ENCODE results near the gene PKD1.
"Not testable (repeated sequence)": the region's sequence is repeated elsewhere in the genome, so short reads cannot be mapped to it uniquely, and the experiment has no call there.

PKD1 gene

GRCh38 chr16:2135770-2136490, at the start of gene PKD1:
TSS of gene PKD1 (minus strand) at chr16:2135898. CDS start at chr16:2135689, 209 bp downstream.
- not testable (repeated sequence) for H3K36me3 ChIP-seq (ENCODE audit: control insufficient read depth in 2 of 2, insufficient read depth in 2 of 2, low read length in 2 of 2); H3K4me1 ChIP-seq (ENCODE audit: control insufficient read depth, insufficient read depth, low read length); H3K27me3 ChIP-seq (ENCODE audit: control insufficient read depth in 1 of 2, insufficient read depth in 2 of 2, low read length in 2 of 2); H3K9me3 ChIP-seq (ENCODE audit: control insufficient read depth in 2 of 2, low read length in 2 of 2)
- Histone ChIP-seq H3K9ac (ENCODE audit: low read length in 2 of 2) (peak within 1 kb of the TSS in 1 of 2 donors; percentile 45), H3K27ac (ENCODE audit: low read length) (peak within 1 kb of the TSS; percentile 46), H3K4me3 (ENCODE audit: low read length in 2 of 2) (peak within 1 kb of the TSS; percentile 31 to 67)

DNA sequence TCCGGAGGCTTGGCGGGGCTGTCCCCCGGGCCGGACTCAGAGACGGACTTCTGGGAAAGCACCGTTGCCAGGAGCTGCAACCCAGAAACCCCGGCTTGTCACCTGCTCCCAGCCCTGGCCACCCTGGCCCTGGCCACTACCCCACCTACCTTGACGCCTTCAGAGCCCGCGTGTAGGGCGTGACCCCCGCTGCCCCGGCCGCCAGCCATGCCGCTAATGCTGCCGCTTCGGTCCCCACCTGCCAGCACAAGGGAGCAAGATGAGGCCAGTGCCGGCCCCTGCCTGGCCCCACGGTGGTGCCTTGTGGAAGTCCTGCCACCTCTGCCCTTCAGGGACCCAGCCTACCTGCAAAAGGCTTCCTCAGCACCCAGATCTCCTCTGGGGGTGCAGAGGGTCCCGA, 49.3 kb upstream of the PKD1 start:
- no peak overlapping the region for H3K4me3 ChIP-seq (ENCODE audit: low read length in 2 of 2)
- H3K36me3 ChIP-seq (ENCODE audit: control insufficient read depth in 2 of 2, insufficient read depth in 2 of 2, low read length in 2 of 2): no peaks in the 10 kb centered on the region
- no peaks in the 10 kb centered on the region for H3K9me3 ChIP-seq (ENCODE audit: control insufficient read depth in 2 of 2, low read length in 2 of 2)
- H3K4me1 ChIP-seq (ENCODE audit: control insufficient read depth, insufficient read depth, low read length): no peaks in the 10 kb centered on the region
- H3K27ac ChIP-seq (ENCODE audit: low read length): no peak overlapping the region
- no peak overlapping the region for H3K9ac ChIP-seq (ENCODE audit: low read length in 2 of 2)
- no peaks in the 10 kb centered on the region for H3K27me3 ChIP-seq (ENCODE audit: control insufficient read depth in 1 of 2, insufficient read depth in 2 of 2, low read length in 2 of 2)

- H3K4me1 ChIP-seq (ENCODE audit: control insufficient read depth, insufficient read depth, low read length): no peaks in the 10 kb centered on the region
- peaks cover 0 to under 1% of the 10 kb centered on the region in 2 donors for H3K27me3 ChIP-seq (ENCODE audit: control insufficient read depth in 1 of 2, insufficient read depth in 2 of 2, low read length in 2 of 2)
- no peak overlapping the region for H3K9ac ChIP-seq (ENCODE audit: low read length in 2 of 2)
- H3K4me3 ChIP-seq (ENCODE audit: low read length in 2 of 2): no peak overlapping the region
- no peaks in the 10 kb centered on the region for H3K36me3 ChIP-seq (ENCODE audit: control insufficient read depth in 2 of 2, insufficient read depth in 2 of 2, low read length in 2 of 2)
- no peaks in the 10 kb centered on the region for H3K9me3 ChIP-seq (ENCODE audit: control insufficient read depth in 2 of 2, low read length in 2 of 2)
- no peak overlapping the region for H3K27ac ChIP-seq (ENCODE audit: low read length)
Measured at GRCh38 chr16:2184346-2184745, 48.6 kb upstream of the PKD1 start.

GRCh38 chr16:2183671-2184070, 48.0 kb upstream of the PKD1 start:
- no peaks in the 10 kb centered on the region for H3K4me1 ChIP-seq (ENCODE audit: control insufficient read depth, insufficient read depth, low read length)
- no peak overlapping the region for H3K4me3 ChIP-seq (ENCODE audit: low read length in 2 of 2)
- H3K27ac ChIP-seq (ENCODE audit: low read length): no peak overlapping the region
- peaks cover 0 to 3% of the 10 kb centered on the region in 2 donors for H3K27me3 ChIP-seq (ENCODE audit: control insufficient read depth in 1 of 2, insufficient read depth in 2 of 2, low read length in 2 of 2)
- no peaks in the 10 kb centered on the region for H3K36me3 ChIP-seq (ENCODE audit: control insufficient read depth in 2 of 2, insufficient read depth in 2 of 2, low read length in 2 of 2)
- no peak overlapping the region for H3K9ac ChIP-seq (ENCODE audit: low read length in 2 of 2)
- no peaks in the 10 kb centered on the region for H3K9me3 ChIP-seq (ENCODE audit: control insufficient read depth in 2 of 2, low read length in 2 of 2)

GRCh38 chr16:2181952-2182351, 46.3 kb upstream of the PKD1 start:
- Histone ChIP-seq H3K9ac (ENCODE audit: low read length in 2 of 2) (no peak overlapping the region), H3K36me3 (ENCODE audit: control insufficient read depth in 2 of 2, insufficient read depth in 2 of 2, low read length in 2 of 2) (peaks cover 0 to 3% of the 10 kb centered on the region in 2 donors), H3K27ac (ENCODE audit: low read length) (no peak overlapping the region), H3K4me3 (ENCODE audit: low read length in 2 of 2) (no peak overlapping the region), H3K4me1 (ENCODE audit: control insufficient read depth, insufficient read depth, low read length) (no peaks in the 10 kb centered on the region), H3K27me3 (ENCODE audit: control insufficient read depth in 1 of 2, insufficient read depth in 2 of 2, low read length in 2 of 2) (peaks cover 0 to 7% of the 10 kb centered on the region in 2 donors), H3K9me3 (ENCODE audit: control insufficient read depth in 2 of 2, low read length in 2 of 2) (no peaks in the 10 kb centered on the region)

DNA sequence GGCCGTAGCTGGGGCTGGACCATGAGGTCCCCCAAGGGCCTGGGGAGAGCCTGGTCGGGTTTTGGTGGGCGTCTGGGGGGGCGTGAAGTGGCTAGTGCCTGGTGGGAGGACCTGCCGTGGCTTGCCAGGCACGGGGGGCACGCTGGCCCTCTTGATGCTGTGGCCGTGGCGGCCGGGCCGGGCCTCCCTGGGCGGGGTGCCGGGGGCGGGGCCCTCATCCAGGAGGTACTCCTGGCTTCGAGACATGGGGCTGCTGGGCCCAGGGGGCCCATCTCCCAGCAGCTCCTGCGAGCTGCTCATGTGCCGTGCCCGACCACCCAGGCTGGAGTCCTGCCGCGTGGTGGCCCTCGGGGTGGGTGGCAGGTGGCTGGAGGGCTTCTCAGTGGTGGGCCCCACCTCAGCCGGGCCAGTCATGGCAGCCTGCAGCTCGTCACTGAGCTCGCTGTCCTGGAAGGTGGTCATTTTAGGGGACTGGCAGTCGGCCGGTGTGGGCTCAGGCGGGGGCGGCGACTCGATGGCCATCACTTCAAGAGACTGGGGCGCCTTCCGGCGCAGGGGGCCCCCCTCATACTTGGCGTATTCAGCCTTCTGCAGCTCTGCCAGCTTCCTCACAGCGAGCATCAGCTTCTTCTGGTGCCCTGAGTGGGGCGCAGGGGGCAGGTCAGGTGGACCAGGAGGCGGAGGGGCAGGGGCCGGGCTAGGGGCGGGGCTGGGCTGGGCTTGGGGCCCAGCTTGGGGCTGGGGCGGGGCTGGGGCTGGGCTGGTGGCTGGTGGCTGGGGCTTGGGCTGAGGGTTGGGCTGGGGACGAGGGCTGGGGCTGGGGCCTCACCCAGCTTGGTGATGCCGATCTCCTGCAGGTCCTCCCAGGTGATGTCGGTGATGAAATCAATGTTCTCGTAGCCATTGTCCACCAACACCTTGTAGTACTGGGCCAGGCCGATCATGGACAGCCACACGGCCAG, 45.5 kb upstream of the PKD1 start:
- Histone ChIP-seq H3K4me3 (ENCODE audit: low read length in 2 of 2) (no peak overlapping the region), H3K36me3 (ENCODE audit: control insufficient read depth in 2 of 2, insufficient read depth in 2 of 2, low read length in 2 of 2) (peaks cover 0 to 5% of the 10 kb centered on the region in 2 donors), H3K27ac (ENCODE audit: low read length) (no peak overlapping the region), H3K9me3 (ENCODE audit: control insufficient read depth in 2 of 2, low read length in 2 of 2) (no peaks in the 10 kb centered on the region), H3K27me3 (ENCODE audit: control insufficient read depth in 1 of 2, insufficient read depth in 2 of 2, low read length in 2 of 2) (peaks cover 0 to 7% of the 10 kb centered on the region in 2 donors), H3K4me1 (ENCODE audit: control insufficient read depth, insufficient read depth, low read length) (no peaks in the 10 kb centered on the region), H3K9ac (ENCODE audit: low read length in 2 of 2) (no peak overlapping the region)

DNA sequence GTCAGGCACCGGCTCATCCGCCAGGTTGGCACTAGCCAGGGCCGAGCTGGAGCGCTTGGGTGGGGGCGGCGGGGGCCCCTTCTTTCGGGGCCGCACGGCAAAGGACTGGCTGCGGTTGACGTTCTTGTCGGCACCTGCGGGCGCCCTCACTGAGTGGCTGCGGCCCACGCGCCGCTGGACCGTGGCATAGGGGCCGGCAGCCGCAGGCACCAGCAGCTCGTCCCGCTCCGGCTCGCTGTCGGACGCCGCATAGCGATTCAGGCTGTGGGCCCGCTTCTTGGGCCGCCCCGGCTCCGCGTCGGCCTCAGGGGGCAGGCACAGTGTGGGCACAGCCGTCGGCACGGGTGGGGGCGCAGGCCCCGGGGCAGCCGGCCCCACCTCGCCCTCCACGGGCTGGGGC, 44.8 kb upstream of the PKD1 start:
- no peak overlapping the region for H3K9ac ChIP-seq (ENCODE audit: low read length in 2 of 2)
- peaks cover 0 to 7% of the 10 kb centered on the region in 2 donors for H3K27me3 ChIP-seq (ENCODE audit: control insufficient read depth in 1 of 2, insufficient read depth in 2 of 2, low read length in 2 of 2)
- H3K36me3 ChIP-seq (ENCODE audit: control insufficient read depth in 2 of 2, insufficient read depth in 2 of 2, low read length in 2 of 2): peaks cover 6 to 12% of the 10 kb centered on the region in 2 donors
- no peaks in the 10 kb centered on the region for H3K9me3 ChIP-seq (ENCODE audit: control insufficient read depth in 2 of 2, low read length in 2 of 2)
- H3K4me1 ChIP-seq (ENCODE audit: control insufficient read depth, insufficient read depth, low read length): no peaks in the 10 kb centered on the region
- no peak overlapping the region for H3K27ac ChIP-seq (ENCODE audit: low read length)
- no peak overlapping the region for H3K4me3 ChIP-seq (ENCODE audit: low read length in 2 of 2)

DNA sequence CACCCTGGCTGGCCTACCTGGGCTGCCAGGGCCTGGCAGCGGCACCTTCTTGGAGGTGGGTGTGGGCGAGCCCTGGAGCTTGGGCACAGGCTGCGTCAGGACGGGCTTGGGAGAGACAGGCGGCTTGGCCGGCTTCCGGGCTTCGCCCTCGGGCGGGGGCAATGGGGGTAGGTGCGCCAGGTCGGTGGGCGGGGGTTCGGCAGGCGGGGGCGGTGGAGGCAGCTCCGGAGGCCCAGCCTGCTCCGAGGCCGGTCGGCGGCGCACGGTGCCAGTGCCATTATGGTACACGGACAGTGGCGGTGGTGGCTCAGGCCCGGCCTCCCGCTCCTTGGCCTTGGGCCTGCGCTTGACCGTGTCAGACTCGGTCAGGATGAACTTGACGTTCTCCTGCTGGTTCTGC, 43.9 kb upstream of the PKD1 start:
- H3K27me3 ChIP-seq (ENCODE audit: control insufficient read depth in 1 of 2, insufficient read depth in 2 of 2, low read length in 2 of 2): peaks cover 0 to 7% of the 10 kb centered on the region in 2 donors
- H3K4me3 ChIP-seq (ENCODE audit: low read length in 2 of 2): no peak overlapping the region
- no peaks in the 10 kb centered on the region for H3K4me1 ChIP-seq (ENCODE audit: control insufficient read depth, insufficient read depth, low read length)
- H3K9ac ChIP-seq (ENCODE audit: low read length in 2 of 2): no peak overlapping the region
- peaks cover 14 to 20% of the 10 kb centered on the region in 2 donors for H3K36me3 ChIP-seq (ENCODE audit: control insufficient read depth in 2 of 2, insufficient read depth in 2 of 2, low read length in 2 of 2)
- no peak overlapping the region for H3K27ac ChIP-seq (ENCODE audit: low read length)
- no peaks in the 10 kb centered on the region for H3K9me3 ChIP-seq (ENCODE audit: control insufficient read depth in 2 of 2, low read length in 2 of 2)

DNA sequence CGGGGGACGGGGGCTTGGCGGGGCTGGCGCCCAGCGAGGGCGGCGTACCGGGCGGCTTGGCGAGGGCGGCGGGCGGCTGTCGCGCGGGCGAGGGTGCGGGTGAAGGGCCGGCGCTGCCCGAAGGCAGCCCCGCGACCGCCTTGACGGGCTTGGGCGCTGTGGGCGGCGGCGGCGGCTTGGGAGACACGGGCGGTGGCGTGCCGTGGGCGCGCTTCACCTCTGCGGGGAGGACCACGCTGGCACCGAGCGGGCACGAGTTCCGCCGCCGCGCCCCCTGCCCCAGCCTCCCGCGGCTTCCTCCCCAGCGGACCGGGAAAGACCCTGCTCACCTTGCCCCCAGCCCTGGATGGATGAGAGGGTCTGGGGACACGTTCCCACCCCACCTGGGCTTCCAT, 43.4 kb upstream of the PKD1 start:
- H3K36me3 ChIP-seq (ENCODE audit: control insufficient read depth in 2 of 2, insufficient read depth in 2 of 2, low read length in 2 of 2): peaks cover 19 to 25% of the 10 kb centered on the region in 2 donors
- peaks cover 0 to 7% of the 10 kb centered on the region in 2 donors for H3K27me3 ChIP-seq (ENCODE audit: control insufficient read depth in 1 of 2, insufficient read depth in 2 of 2, low read length in 2 of 2)
- no peaks in the 10 kb centered on the region for H3K9me3 ChIP-seq (ENCODE audit: control insufficient read depth in 2 of 2, low read length in 2 of 2)
- no peaks in the 10 kb centered on the region for H3K4me1 ChIP-seq (ENCODE audit: control insufficient read depth, insufficient read depth, low read length)
- no peak overlapping the region for H3K9ac ChIP-seq (ENCODE audit: low read length in 2 of 2)
- no peak overlapping the region for H3K27ac ChIP-seq (ENCODE audit: low read length)
- no peak overlapping the region for H3K4me3 ChIP-seq (ENCODE audit: low read length in 2 of 2)

DNA sequence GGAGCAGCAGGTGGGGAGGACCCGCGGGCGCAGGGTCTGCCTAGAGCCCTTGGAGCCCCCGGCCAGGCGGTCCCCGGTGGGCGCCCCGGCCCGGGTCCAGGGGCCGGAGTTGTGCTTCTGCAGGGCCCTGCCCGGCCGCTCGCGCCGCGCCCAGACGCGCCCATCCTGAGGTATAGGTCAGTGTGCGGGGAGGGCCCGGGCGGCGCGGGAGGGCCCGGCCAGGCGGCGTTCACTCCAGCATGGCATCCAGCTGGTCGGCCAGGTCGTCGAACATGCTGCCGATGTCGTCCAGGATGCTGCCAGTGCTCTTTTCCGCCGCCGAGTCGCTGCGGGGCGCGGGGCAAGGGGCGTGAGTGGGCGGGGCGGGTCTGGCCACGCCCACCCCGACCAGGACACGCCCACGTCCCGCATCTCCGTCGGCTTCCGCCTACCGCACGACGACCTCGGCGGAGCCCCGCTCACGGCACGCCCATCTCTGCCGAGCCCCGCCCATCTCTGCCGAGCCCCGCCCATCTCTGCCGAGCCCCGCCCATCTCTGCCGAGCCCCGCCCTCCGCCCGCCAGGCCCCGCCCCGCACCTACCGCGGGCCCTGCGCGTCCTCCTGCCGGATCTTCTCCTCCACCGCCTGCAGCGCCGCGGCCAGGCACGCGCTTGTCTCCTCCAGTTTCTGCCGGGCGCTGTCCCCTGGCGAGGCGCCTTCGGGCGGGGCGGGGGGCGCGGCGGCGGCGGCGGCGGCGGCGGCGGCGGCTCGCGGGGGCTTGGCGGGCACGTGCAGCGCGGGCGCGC, 42.8 kb upstream of the PKD1 start:
- H3K9me3 ChIP-seq (ENCODE audit: control insufficient read depth in 2 of 2, low read length in 2 of 2): no peaks in the 10 kb centered on the region
- H3K27me3 ChIP-seq (ENCODE audit: control insufficient read depth in 1 of 2, insufficient read depth in 2 of 2, low read length in 2 of 2): peaks cover 0 to 7% of the 10 kb centered on the region in 2 donors
- no peak overlapping the region for H3K9ac ChIP-seq (ENCODE audit: low read length in 2 of 2)
- H3K4me1 ChIP-seq (ENCODE audit: control insufficient read depth, insufficient read depth, low read length): no peaks in the 10 kb centered on the region
- peaks cover 22 to 28% of the 10 kb centered on the region in 2 donors for H3K36me3 ChIP-seq (ENCODE audit: control insufficient read depth in 2 of 2, insufficient read depth in 2 of 2, low read length in 2 of 2)
- no peak overlapping the region for H3K4me3 ChIP-seq (ENCODE audit: low read length in 2 of 2)
- H3K27ac ChIP-seq (ENCODE audit: low read length): no peak overlapping the region

Measured in stomach smooth muscle (tissue), 2 donors.